ENCODE results near the gene RIMS3.

GRCh38 chr1:40709100-40709801, 43.8 kb upstream of the RIMS3 start:
- TF ChIP-seq, protein P1, sequence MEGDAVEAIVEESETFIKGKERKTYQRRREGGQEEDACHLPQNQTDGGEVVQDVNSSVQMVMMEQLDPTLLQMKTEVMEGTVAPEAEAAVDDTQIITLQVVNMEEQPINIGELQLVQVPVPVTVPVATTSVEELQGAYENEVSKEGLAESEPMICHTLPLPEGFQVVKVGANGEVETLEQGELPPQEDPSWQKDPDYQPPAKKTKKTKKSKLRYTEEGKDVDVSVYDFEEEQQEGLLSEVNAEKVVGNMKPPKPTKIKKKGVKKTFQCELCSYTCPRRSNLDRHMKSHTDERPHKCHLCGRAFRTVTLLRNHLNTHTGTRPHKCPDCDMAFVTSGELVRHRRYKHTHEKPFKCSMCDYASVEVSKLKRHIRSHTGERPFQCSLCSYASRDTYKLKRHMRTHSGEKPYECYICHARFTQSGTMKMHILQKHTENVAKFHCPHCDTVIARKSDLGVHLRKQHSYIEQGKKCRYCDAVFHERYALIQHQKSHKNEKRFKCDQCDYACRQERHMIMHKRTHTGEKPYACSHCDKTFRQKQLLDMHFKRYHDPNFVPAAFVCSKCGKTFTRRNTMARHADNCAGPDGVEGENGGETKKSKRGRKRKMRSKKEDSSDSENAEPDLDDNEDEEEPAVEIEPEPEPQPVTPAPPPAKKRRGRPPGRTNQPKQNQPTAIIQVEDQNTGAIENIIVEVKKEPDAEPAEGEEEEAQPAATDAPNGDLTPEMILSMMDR (IDR thresholded peaks at IDR 0.05; ENCODE audit: insufficient read depth, low read depth, low read length) = no peak
- no peak for TF ChIP-seq EZH2 (IDR thresholded peaks at IDR 0.05; ENCODE audit: insufficient read depth, low read length)
